OCI-LY3 (cell line): Measurements from ENCODE around the gene ATP10A.

Experiments used
- H2AFZ ChIP-seq: fragments of 200-600, 300-600 bp; shearing (Covaris generic); 2 replicates; pipeline ENCODE4 v1.6.0; 2014; ENCODE audit warnings: antibody characterized with exemption, low read depth, low read length
- H3K27ac ChIP-seq: fragments of 200-600, 300-600 bp; sonication (generic); 2 replicates; pipeline ENCODE4 v1.5.1; 2014; ENCODE audit warnings: mild to moderate bottlenecking, low read length, moderate library complexity, mixed read lengths
- H3K27me3 ChIP-seq: fragments of 200-600, 300-600 bp; sonication (generic); 2 replicates; pipeline ENCODE4 v1.6.1; 2014; ENCODE audit warnings: low read depth, low read length, mixed read lengths
- H3K36me3 ChIP-seq: fragments of 200-600, 300-600 bp; sonication (generic); replicated peaks from 2 replicates; pipeline ENCODE3; 2014; ENCODE audit warnings: low read depth, low read length, mixed read lengths
- H3K4me1 ChIP-seq: fragments of 300-600, 200-600 bp; sonication (generic); 2 replicates; pipeline ENCODE4 v1.6.1; 2014; ENCODE audit warnings: low read length, mixed read lengths
- H3K4me2 ChIP-seq: fragments of 200-600, 300-600 bp; sonication (generic); 2 replicates; pipeline ENCODE4 v1.6.1; 2014; ENCODE audit warnings: low read length, mixed read lengths
- H3K4me3 ChIP-seq: fragments of 300-600, 200-600 bp; sonication (generic); 2 replicates; pipeline ENCODE4 v1.5.1; 2014; ENCODE audit warnings: antibody characterized with exemption, mild to moderate bottlenecking, low read length, moderate library complexity
- H3K79me2 ChIP-seq: fragments of 300-600, 200-600 bp; shearing (Covaris generic); 2 replicates; pipeline ENCODE4 v1.6.1; 2014; ENCODE audit warnings: mild to moderate bottlenecking, low read length, mixed read lengths
- H3K9ac ChIP-seq: fragments of 300-600, 200-600 bp; shearing (Covaris generic); 2 replicates; pipeline ENCODE4 v1.6.0; 2014; ENCODE audit warnings: mild to moderate bottlenecking, low read length, moderate library complexity
- H3K9me3 ChIP-seq: fragments of 200-600, 300-600 bp; shearing (Covaris generic); 2 replicates; pipeline ENCODE4 v1.6.1; 2014; ENCODE audit warnings: low read length, mixed read lengths; ENCODE audit not compliant: insufficient read depth
- H4K20me1 ChIP-seq: fragments of 200-600, 300-600 bp; sonication (generic); 2 replicates; pipeline ENCODE4 v1.6.1; 2016; ENCODE audit warnings: low read length, mixed read lengths; ENCODE audit not compliant: insufficient read depth
- EZH2phosphoT487 ChIP-seq: fragments of 200-600 bp; shearing (Covaris generic); IDR thresholded peaks from 2 replicates; pipeline ENCODE4 v1.6.1; 2018; ENCODE audit warnings: antibody characterized with exemption, mixed run types, low read depth
- TF ChIP-seq, protein P1 (sequence below): fragments of 200-600, 300-600 bp; sonication (generic); IDR thresholded peaks from 2 replicates; pipeline ENCODE4 v1.5.1; 2014; ENCODE audit warnings: antibody characterized with exemption, low read length, low read depth

The ATP10A gene

DNA sequence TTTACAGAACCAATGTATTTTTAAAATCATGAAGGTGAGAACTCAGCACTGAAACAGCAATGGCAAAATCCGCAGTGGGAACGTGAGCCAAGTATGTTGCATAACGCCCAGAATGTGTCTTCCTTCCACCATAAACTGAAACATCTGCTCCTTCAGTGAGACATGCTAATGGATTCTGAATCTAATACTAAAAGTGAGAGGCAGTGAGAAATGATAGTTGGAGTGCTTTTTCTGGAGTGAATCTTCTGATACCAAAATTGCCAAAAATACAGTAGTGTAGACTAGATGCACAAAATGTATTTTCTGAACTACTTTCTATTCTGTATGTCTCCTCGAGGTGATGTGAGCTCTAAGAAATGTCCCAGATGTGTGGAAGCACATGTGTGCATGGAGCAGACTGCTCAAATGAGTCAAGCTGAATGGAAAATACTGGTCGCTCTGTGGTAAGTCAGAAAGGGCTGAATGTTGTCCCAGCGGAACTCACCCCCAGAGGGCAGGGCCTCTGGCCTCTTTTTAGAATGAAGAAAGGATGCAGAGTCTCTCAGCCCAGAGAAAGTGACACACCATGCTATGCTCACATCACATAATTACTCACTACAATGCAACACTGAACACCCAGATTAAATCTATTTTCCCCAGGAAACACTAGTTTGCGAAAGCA is 73.0 kb downstream of the ATP10A start:
- Histone ChIP-seq H3K27me3 (no peaks in the 10 kb centered on the region), H3K27ac (no peak overlapping the region), H3K9me3 (no peaks in the 10 kb centered on the region), H4K20me1 (peaks cover 3% of the 10 kb centered on the region; the same call in 1 of the 2 replicates), H3K79me2 (no peaks in the 10 kb centered on the region), H3K4me2 (no peak overlapping the region), H3K36me3 (no peaks in the 10 kb centered on the region), H3K4me3 (no peak overlapping the region), H3K9ac (no peak overlapping the region), H2AFZ (no peak overlapping the region), H3K4me1 (peaks cover 8% of the 10 kb centered on the region)
- no peak for TF ChIP-seq EZH2phosphoT487
- TF ChIP-seq, protein P1, sequence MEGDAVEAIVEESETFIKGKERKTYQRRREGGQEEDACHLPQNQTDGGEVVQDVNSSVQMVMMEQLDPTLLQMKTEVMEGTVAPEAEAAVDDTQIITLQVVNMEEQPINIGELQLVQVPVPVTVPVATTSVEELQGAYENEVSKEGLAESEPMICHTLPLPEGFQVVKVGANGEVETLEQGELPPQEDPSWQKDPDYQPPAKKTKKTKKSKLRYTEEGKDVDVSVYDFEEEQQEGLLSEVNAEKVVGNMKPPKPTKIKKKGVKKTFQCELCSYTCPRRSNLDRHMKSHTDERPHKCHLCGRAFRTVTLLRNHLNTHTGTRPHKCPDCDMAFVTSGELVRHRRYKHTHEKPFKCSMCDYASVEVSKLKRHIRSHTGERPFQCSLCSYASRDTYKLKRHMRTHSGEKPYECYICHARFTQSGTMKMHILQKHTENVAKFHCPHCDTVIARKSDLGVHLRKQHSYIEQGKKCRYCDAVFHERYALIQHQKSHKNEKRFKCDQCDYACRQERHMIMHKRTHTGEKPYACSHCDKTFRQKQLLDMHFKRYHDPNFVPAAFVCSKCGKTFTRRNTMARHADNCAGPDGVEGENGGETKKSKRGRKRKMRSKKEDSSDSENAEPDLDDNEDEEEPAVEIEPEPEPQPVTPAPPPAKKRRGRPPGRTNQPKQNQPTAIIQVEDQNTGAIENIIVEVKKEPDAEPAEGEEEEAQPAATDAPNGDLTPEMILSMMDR = no peak

DNA sequence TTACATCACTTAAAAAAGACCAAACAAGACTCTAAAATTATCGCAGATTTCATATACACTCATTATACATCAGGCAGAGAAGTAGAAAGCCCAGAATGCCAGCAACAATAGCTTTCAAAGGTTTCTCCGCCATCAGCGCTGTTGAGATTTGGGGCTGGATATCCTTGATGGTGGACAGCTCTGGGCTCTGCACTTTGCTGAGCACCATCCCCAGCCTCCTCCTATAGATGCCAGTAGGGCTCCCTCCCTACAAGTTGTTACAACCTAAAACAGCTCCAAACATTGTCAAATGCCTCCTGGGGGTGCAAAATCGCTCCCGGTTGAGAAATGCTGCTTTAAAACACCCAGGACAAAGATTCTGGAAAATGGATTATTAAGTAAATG is 73.5 kb downstream of the ATP10A start:
- Histone ChIP-seq H3K36me3 (no peaks in the 10 kb centered on the region), H3K9me3 (no peaks in the 10 kb centered on the region), H3K4me2 (no peak overlapping the region), H3K79me2 (no peaks in the 10 kb centered on the region), H4K20me1 (peaks cover 3% of the 10 kb centered on the region; the same call in 1 of the 2 replicates), H2AFZ (no peak overlapping the region), H3K4me3 (no peak overlapping the region), H3K27ac (no peak overlapping the region), H3K4me1 (peaks cover 8% of the 10 kb centered on the region), H3K27me3 (no peaks in the 10 kb centered on the region), H3K9ac (no peak overlapping the region)
- TF ChIP-seq EZH2phosphoT487 = no peak
- TF ChIP-seq, protein P1 = no peak

DNA sequence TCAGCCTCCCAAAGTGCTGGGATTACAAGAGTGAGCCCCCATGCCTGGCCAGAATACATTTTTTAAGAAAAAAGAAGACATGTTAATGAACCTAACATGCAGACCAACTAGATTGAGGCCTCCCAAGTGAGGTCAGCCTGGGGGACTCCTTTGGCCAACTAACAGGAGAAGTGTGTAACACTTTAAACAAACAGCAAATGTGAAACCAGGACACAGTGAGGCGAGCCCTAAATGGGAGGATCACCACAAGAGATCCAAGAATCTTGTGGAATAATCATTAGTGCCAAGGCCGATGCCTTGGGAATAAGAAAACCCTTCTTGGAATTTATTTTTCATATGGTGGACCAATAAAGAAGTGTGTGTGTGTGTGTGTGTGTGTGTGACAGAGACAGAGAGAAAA is 73.9 kb downstream of the ATP10A start:
- Histone ChIP-seq H3K9me3 (no peaks in the 10 kb centered on the region), H3K27me3 (no peaks in the 10 kb centered on the region), H3K79me2 (no peaks in the 10 kb centered on the region), H3K9ac (no peak overlapping the region), H3K36me3 (no peaks in the 10 kb centered on the region), H3K27ac (no peak overlapping the region), H3K4me1 (peaks cover 8% of the 10 kb centered on the region), H4K20me1 (peaks cover 3% of the 10 kb centered on the region; the same call in 1 of the 2 replicates), H2AFZ (no peak overlapping the region), H3K4me3 (no peak overlapping the region), H3K4me2 (no peak overlapping the region)
- TF ChIP-seq, protein P1 = no peak
- no peak for TF ChIP-seq EZH2phosphoT487

DNA sequence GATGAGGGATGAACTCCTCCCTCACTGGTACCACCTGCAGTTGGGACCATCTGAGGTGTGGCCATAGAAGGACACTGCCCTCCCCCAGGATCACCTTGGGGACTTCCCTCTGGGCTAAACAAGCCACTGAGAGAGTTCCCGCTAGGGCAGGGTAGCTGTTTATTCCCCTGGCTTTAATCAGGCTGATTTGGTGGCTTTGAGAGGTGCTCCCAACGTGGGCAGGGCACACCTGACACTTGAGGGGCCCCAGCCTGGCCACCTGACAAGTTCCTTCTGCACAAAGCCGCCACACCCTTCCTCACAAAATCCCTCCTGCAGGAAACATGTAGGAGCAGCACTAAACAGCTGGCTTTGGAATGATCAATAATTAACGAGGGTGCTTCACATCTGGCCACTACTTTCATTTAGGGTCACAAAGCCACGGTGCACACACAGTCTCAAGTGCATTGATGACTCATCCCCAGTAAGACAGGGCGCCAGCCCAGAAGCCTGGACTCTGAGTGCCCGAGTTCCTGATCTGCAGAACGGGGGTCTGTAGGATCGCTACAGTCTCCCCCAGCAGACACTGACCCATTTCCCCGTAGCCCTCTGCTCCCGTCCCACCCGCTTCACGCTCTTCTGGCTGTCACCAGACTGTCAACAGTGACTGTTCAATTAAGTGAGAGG is 75.1 kb downstream of the ATP10A start:
- no peaks in the 10 kb centered on the region for H3K36me3 ChIP-seq
- H3K27ac ChIP-seq = no peak overlapping the region
- H3K4me3 ChIP-seq = no peak overlapping the region
- H3K9me3 ChIP-seq = no peaks in the 10 kb centered on the region
- H4K20me1 ChIP-seq = no peaks in the 10 kb centered on the region
- no peak overlapping the region for H3K9ac ChIP-seq
- no peaks in the 10 kb centered on the region for H3K27me3 ChIP-seq
- no peaks in the 10 kb centered on the region for H3K79me2 ChIP-seq
- TF ChIP-seq EZH2phosphoT487 = no peak
- TF ChIP-seq, protein P1 = no peak
- no peak overlapping the region for H3K4me2 ChIP-seq
- peaks cover under 1% of the 10 kb centered on the region; the same call in 1 of the 2 replicates for H3K4me1 ChIP-seq
- H2AFZ ChIP-seq = no peak overlapping the region
